ENCODE results near the gene HDAC11. TPM values are rescaled to one million over a fixed set of nuclear protein-coding genes. Genes with fewer than 3 reads are reported as not detected.
"Not testable (repeated sequence)": the region's sequence is repeated elsewhere in the genome, so short reads cannot be mapped to it uniquely, and the experiment has no call there.

HDAC11 gene
- total RNA-seq, 4 donors from 2014 or later = 7.4 to 20.6 (median 11.7) TPM

GRCh38 chr3:13483286-13483685, 3.2 kb downstream of the HDAC11 start:
- H3K36me3 ChIP-seq = no peaks in the 10 kb centered on the region
- no peak overlapping the region for H3K4me3 ChIP-seq
- H3K27ac ChIP-seq = no peak overlapping the region
- no peaks in the 10 kb centered on the region for H3K4me1 ChIP-seq
- H3K9me3 ChIP-seq = no peaks in the 10 kb centered on the region
- intact Hi-C loops (cut with DNase I; ENCODE audit: low total_unique reads) = no loop called here
- no peaks in the 10 kb centered on the region for H3K27me3 ChIP-seq
- DNase-seq = no peak
- TF ChIP-seq POLR2A (IDR thresholded peaks at IDR 0.05) (no peak), CTCF (IDR thresholded peaks at IDR 0.05) (no peak)

- H3K27ac ChIP-seq = no peak overlapping the region
- no peaks in the 10 kb centered on the region for H3K27me3 ChIP-seq
- TF ChIP-seq POLR2A (IDR thresholded peaks at IDR 0.05) = no peak
- no peak for TF ChIP-seq CTCF (IDR thresholded peaks at IDR 0.05)
- intact Hi-C loops (cut with DNase I; ENCODE audit: low total_unique reads) = no loop called here
- no peak overlapping the region for H3K4me3 ChIP-seq
- H3K9me3 ChIP-seq = no peaks in the 10 kb centered on the region
- H3K36me3 ChIP-seq = no peaks in the 10 kb centered on the region
- DNase-seq = no peak
- no peaks in the 10 kb centered on the region for H3K4me1 ChIP-seq
Measured at GRCh38 chr3:13483988-13484695, 4.0 kb downstream of the HDAC11 start.

- no peak overlapping the region for H3K27ac ChIP-seq
- H3K27me3 ChIP-seq = no peaks in the 10 kb centered on the region
- TF ChIP-seq POLR2A (IDR thresholded peaks at IDR 0.05) = no peak
- no peak for TF ChIP-seq CTCF (IDR thresholded peaks at IDR 0.05)
- no peaks in the 10 kb centered on the region for H3K9me3 ChIP-seq
- intact Hi-C loops (cut with DNase I; ENCODE audit: low total_unique reads) = no loop called here
- no peaks in the 10 kb centered on the region for H3K4me1 ChIP-seq
- no peak for DNase-seq
- H3K36me3 ChIP-seq = no peaks in the 10 kb centered on the region
- H3K4me3 ChIP-seq = no peak overlapping the region
Measured at GRCh38 chr3:13484851-13485590, 4.9 kb downstream of the HDAC11 start.

- not testable (repeated sequence) for H3K27ac ChIP-seq, DNase-seq
Measured at GRCh38 chr3:13485630-13486562, 5.8 kb downstream of the HDAC11 start.

GRCh38 chr3:13487403-13487802, 7.3 kb downstream of the HDAC11 start:
- H3K27me3 ChIP-seq = no peaks in the 10 kb centered on the region
- intact Hi-C loops (cut with DNase I; ENCODE audit: low total_unique reads) = no loop called here
- H3K36me3 ChIP-seq = no peaks in the 10 kb centered on the region
- no peaks in the 10 kb centered on the region for H3K9me3 ChIP-seq
- H3K27ac ChIP-seq = no peak overlapping the region
- no peaks in the 10 kb centered on the region for H3K4me1 ChIP-seq
- no peak overlapping the region for H3K4me3 ChIP-seq
- DNase-seq = no peak
- TF ChIP-seq CTCF (IDR thresholded peaks at IDR 0.05) (no peak), POLR2A (IDR thresholded peaks at IDR 0.05) (no peak)

More at GRCh38 chr3:13485630-13486562, 5.8 kb downstream of the HDAC11 start:
- H3K27me3 ChIP-seq; H3K9me3 ChIP-seq; intact Hi-C loops (cut with DNase I; ENCODE audit: low total_unique reads); H3K36me3 ChIP-seq; H3K4me1 ChIP-seq; H3K4me3 ChIP-seq: not testable (repeated sequence)

All from uterus (tissue), 4 donors.